ENCODE data around the gene HAAO.

The HAAO gene

DNA sequence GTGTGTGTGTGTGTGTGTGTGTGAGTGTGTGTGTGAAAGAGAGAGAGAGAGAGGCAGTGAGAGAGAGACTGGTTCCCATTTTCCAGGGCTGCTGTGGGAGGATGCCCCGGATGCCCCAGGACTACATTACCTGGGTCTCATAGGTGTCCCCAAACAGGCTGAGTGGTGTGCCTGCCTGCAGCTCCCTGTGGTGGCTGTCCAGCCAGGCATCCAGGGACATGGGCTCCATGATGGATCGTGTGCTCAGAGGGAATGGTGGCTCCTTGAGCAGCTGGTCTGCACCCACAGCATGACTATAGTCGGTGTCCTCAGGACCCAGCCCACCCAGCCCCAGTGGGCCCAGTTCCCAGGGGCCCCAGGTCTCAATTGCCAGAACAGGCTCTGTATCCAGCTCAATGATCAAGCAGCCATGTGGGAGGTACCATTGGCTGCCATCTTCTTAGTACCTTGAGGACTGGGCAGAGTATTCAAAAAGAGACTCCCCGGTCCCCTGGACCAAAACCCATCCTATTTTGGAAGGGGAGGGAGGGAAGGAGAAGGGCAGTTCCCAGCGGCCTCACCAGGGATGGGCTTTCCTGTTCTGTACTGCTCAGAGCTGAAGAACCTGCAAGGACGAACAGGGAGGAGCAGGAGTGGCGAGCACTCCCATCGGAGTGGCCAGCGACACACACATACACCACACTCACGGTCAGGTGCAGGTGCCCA, 22.6 kb downstream of the HAAO start:
- no peak for DNase-seq (ENCODE audit: low read depth in 3 of 3, low spot score in 1 of 3)

DNA sequence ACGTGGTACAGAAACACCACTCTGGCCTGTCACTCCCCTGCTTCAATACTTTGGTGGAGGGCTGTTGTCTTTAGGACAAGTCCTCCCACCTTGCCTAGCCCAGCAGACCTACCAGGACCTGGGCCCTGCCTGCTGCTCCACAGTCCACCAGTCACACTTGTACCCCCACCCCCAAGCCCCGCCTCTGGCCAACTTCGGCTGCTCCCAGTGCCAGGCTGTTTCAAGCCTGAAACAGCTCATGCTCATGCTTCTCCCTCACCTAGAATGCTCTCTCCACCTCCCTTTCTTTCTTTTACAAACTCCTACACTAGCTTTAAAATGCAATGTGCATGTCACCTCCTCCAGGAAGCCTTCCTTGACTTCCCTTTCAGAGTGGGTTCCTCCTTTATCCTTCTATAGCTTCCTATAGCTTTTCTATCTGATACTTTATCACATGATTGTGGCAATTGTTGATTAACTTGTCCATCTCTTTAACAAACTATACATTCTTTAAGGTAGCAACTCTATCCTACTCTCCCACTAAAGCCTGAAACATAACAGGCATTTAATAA, 23.6 kb downstream of the HAAO start:
- no peak for DNase-seq (ENCODE audit: low read depth in 3 of 3, low spot score in 1 of 3)

DNA sequence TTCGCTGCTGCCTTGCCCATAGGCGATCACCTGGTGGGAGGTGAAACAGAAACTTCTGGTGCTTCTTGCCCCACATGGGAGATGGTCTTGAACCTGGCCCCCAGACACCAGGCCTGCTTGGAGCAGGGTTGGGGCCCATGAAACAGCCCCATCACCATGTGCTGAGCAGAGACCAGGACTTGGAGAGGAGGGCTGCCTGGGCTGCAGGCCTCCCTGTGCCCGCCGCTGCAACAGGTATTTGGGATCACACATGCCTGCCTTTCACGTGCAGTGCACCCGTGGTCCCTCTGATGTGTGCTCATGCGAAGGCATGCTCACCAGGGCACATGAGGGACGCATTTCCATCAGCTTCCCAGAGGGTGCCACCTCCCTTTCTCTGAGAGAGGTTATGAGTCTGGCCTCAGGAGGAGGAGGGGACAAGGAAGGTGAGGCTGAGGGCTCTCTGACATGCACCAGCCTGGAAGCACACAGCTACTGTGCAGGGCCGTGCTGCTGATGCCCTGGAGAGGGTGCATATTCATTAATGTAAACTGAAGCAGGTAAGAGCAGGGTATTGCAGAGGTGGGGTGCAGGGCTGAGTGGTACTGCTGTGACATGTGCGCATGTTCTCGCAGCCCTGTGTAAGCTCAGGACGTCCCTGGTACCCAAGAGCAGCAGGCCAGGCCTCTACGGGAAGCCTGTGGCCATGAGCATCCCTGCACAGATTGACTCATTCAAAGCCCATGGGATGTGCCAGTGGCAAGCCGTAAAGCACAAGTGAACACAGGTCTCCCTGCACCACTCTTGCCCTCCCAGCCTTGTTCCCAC, 24.3 kb downstream of the HAAO start:
- no peak for DNase-seq (ENCODE audit: low read depth in 3 of 3, low spot score in 1 of 3)

DNA sequence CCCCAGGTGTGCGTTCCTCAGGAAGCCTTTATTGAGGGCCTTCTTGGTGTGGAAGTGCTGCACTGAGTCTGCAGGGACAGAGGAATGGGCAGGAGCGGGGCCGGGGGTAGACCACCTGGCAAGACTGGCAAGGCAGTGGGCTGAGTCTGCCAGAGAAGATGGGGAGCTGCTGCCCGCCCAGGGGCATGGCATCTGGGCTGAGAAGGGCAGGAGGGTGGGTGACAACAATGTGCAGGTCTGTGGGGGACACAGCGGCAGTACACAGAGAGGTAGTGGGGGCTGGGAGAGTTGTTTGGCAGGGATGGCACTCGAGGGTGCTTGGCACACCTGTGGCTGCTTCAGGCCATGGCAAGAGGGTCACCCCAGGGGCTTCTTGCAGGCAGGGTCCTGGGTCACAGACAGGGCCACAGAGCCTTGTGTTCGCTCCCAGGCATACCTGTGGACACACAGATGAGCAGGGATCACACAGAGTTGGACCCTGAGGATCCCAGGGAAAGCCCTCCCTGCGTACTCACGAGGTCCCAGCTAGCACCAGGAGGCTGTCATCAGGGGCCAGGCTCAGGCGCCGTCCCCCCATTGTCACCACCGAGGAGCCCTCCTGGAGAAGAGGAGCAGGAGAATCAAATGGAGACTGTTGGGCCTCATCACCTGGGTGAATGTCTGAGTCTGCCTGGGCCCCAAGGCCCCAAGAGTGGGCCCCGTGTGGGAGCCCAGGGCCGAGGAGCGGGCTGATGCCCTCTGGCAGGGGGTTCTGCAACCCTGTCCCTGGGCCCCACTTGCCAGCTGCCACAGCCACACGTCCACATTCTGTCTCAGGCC, 25.1 kb downstream of the HAAO start:
- DNase-seq (ENCODE audit: low read depth in 3 of 3, low spot score in 1 of 3), result no peak

DNA sequence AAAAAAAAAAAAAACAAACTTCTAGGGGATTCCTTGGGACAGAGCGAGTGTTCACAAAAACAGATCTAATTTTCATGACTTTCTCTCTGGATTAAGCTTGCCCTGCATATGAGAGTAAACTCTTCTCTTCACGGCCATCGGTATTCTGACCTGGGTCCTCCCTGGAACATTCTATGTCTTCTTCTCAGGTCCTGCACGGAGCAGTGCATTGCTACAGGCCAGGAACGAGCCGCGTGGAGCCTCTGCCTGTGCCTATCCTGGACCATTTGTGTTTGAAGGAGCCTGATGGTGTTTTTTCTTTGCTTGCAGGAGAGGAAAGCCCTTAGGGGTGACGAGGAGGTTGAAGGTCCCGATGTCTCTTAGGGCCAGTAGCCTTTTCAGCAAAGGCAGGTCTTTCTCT, 26.7 kb downstream of the HAAO start:
- no peak for DNase-seq (ENCODE audit: low read depth in 3 of 3, low spot score in 1 of 3)

DNA sequence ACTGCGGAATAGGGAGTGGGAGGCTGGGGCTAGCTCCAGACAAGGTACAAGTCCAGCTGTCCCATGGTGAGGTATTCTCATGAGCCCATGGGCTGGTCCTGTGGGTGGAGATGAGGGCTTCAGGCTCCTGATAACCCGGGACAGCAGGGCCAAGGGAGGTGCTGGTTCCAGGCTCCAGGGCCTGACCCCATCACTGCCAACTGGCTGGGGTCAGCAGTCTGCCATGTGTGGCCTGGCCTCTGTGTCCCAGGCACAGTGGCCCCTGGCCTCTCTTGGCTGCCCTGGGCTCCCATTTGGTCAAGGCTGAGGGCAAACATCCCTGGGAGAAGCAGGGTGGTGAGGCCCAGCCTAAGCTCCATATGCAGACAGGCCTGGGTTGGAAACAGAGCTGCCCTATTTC, 27.5 kb downstream of the HAAO start:
- no peak for DNase-seq (ENCODE audit: low read depth in 3 of 3, low spot score in 1 of 3)

DNA sequence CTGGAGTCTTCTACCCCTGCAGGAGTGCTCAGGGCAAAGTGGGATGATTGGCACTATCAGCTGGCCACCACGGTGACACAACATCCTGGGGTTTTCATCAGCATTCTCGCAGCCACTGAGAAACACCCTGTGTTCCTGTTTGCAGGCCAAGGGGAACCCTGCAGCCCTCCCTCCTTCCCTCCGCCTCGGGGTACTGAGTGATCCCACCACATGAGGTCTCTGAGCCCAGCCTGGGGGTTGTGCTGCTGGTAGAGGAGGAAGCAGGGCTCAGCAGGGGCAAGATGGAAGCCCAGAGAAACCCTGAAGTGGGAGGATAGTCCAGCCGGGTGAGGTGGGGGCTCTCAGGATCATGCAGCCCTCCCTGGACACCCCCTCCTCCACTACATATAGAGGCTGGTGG, 28.3 kb downstream of the HAAO start, which contains the start of gene OXER1:
Gene OXER1, minus strand, starts transcription at position 40 of the 400 bp plus-strand sequence. CDS start 73 bp downstream, outside the sequence.
- DNase-seq (ENCODE audit: low read depth in 3 of 3, low spot score in 1 of 3), result no peak

DNA sequence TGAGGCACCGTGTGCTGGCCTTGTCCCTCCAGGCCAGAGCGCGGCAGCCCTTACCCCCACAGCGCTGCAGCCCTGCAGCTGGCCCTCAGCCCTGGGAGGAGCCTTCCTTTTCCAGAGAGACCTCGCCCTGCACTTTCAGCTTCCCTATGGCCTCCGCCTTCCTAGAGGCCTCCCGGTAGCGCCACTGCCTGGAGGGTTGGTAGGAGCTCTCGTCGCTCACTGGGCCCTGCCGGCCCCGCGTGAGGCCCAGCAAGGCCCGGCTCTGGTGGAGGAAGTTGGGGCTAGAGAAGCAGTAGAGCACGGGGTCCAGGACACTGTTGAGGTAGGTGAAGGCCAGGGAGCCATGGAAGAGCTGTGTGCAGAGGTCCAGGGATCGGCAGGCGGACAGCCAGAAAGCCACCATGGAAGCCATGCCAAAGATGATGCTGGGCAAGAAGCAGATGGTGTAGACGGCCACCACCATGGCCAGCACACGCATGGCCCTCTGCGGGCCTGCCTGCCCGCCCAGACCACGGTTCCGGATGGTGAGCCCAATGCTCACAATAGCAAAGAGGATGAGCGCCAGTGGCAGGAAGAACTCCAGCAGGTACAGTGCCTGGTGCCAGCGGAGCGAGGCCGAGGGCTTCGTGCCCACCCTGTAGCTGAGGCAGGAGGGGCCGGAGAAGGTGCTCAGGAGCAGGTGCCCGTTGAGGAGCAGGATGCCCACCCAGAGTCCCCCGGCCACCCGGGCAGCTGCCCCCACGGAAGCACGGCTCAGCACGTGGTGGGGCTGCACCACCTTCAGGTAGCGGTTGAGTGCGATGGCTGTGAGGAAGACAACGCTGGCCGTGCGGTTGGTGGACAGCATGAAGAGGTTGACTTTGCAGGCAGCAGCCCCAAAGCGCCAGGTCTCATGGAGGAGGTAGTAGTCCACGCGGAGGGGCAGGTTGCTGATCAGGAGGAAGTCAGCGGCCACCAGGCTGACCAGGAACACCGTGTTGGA, 29.3 kb downstream of the HAAO start:
- no peak for DNase-seq (ENCODE audit: low read depth in 3 of 3, low spot score in 1 of 3)

DNA sequence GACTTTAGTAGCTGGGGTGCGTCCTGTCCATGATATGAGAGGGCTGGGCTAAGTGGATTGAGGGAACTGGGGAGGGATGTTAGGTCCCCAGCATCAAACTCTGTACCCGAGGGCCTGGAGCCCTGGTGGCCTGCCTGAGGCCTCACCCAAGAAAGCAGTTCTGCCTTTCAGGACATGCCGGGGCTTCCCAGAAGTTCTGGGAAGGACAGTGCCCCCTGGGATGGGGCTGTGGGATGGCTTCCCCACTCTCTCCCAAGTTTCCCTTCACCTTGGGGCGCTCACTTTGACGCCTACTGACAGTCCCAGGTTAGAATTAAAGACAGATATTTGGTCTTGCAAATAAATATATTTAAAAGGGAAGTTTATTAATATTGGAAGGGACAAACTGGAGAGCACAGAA, 30.2 kb downstream of the HAAO start:
- no peak for DNase-seq (ENCODE audit: low read depth in 3 of 3, low spot score in 1 of 3)

DNA sequence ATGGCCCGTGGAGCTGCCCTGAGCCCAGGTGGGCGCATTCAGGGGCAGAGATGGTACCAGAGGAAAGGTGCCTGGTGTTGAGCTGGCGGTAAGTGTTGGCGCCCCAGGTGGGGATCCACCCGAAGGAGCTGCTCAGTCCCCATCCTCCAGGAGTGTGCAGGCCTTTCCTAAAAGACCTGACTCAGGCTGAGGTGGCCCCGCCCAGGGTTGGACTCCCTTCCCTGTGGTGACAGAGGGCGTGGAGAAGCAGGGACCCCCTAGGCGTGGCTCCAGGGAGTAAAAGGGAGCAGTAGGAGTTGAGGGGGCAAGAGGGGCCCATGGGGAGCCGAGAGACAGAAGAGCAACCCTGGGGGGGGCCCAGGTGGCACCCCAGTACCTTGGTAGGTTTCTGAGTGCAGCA, 30.8 kb downstream of the HAAO start:
- no peak for DNase-seq (ENCODE audit: low read depth in 3 of 3, low spot score in 1 of 3)

DNA sequence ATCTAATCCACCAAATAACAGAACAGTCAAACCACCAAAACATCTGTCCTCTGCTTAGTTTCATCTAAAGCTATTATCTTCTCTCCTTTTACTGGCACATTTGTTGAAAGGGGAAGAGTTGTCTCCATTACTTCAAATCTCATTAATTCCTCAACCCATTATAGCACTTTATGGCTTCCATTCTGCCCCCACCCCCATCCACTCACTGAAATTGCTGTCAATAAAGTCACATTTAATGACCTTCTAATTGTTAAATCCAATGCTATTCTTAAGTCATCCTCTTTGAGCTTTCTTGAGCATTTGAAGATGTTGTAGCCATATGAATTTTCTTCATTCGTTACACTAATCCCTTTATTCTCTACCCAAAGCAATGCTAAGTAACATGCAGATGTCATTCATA, 33.6 kb downstream of the HAAO start:
- no peak for DNase-seq (ENCODE audit: low read depth in 3 of 3, low spot score in 1 of 3)

DNA sequence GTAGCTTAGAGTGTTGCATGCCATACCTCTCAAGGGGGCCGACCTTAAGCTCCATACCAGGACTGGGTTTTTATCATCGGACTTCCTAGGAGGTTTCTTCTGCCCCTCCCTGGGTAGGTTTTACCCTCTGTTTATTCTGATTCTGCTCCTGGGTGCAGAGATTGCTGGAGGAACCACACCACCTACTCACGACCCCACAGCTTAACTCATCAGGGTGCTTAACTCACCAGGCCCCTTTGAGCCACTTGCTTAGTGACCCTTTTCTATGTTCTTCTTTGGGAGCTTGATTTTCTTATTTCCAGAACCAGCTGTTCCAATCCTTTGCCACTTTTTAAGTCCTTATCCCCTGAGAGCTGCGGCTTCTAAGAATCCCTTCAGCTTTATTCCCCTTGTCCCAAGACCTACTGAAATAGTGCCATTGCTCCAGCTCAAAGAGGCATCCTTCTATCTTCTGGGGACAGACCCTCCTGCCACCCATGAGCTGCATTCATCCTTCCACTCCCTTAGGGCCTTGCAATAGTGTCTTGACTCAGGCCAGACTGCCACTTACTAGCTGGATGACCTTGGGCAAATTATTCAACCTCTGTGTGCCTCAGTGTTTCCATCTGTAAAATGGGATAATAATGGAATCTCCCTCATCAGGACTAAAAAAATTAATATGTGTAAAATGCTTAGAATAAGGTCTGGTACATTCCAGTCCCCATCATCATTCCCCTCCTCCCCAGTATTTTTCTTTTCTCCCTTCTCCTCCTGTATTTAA, 34.2 kb downstream of the HAAO start:
- no peak for DNase-seq (ENCODE audit: low read depth in 3 of 3, low spot score in 1 of 3)

DNA sequence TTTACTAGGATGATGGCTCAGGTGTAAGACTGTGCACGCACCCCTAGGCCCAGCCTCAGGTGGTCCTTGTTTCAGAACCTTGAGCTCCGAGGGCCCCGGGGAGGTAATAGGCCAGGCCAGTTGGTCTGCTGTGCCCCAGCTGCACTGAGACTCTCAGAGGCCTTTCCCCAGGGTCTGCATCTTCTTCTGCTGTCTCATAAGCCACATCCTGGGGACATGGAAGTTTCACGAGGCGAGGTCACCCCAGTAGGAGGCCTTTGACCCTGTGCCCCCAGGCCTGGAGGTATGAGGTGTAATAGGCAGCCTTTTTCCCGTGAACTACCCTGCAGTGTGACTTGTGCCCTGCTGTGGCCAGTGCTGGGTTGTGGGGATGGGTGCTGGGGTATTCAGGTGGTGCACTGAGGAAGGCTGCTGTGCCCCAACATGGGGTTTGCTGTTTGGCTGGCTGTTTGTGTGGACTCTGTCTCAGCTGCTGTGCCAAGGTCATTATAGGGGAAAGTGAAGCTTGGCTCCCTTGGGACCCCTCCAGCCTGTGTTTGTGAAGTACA, 35.3 kb downstream of the HAAO start:
- no peak for DNase-seq (ENCODE audit: low read depth in 3 of 3, low spot score in 1 of 3)

DNA sequence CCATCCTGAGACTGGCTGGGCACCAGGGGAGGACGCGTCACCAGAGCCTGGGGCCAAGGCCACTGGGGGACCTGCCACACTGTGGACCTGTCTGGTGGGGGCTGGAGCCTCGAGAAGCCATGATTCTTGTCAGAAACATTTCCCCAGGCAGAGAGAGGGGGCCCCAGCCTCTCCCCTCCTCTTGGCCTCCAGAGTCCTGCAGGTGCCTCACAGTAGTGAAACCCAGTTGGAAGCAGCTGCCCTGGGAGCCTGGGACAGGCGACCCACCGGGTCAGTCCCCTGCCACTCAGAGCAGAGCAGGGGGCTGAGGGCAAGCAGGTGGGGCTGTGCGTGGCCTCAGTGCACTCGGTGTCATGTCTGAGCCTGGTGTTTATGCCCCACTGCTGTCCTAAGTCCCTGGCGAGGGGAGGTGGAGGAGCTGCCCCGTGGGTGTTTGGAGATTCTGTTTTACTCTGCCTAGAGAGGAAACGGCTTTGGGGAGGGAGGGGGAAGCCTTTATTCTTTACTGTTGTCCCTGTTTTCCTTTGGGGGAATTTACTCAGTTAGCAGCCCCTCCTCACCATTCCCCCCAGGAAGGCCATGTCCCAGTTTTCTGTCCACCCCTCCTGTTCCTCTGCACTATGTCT, 36.1 kb downstream of the HAAO start:
- no peak for DNase-seq (ENCODE audit: low read depth in 3 of 3, low spot score in 1 of 3)

DNA sequence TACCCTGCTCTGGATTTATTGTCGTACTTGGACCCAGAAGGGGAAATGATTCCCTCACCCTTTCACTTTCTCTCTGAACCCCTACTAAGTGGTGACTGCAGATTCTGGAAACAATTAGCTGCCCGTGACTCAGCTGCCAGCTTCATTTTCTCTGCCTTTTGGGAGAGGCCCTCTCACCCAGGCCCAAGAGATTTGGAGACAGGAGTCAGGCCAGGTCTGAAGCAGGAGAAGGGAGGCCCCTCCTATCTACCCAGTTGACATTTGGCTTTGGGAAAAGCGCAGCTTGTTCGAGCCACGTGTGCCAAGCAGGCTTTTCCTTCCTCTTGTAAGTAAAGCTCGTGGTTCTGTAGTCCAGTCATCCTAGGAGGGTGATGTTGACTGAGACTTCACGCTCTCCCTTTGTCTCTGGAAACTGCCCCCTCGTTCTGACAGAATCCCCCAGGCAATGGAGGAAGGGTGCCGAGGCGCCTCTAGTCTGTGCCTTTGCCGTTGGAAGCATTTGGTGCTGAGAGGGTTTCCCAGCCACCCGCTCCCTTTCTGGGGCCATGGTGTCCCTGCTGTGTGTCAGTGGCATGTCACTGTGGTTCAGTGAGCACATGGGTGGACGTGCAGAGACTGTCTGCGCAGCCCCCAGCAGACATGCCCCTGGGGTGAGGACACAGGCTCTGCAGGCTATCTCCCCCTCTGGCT, 37.0 kb downstream of the HAAO start:
- no peak for DNase-seq (ENCODE audit: low read depth in 3 of 3, low spot score in 1 of 3)

DNA sequence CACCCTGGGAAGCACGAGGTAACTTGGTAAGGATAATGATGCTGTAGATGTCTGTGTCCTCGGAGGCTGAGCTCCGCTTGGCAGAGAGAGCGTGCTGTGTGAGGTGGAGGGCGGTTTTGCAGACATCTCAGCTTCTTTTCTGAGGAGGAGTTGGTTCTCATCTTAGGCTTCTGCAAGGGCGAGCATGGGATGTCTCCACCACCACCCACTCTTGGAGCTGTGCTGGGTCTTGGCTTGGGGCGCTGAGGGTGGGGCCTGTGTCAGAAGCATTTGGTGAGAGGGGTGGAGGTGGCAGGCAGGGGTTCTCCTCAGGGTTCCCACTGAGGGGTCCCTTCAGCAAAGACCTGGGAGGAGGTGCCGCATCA, 37.6 kb downstream of the HAAO start:
- DNase-seq (ENCODE audit: low read depth in 3 of 3, low spot score in 1 of 3), result no peak

DNA sequence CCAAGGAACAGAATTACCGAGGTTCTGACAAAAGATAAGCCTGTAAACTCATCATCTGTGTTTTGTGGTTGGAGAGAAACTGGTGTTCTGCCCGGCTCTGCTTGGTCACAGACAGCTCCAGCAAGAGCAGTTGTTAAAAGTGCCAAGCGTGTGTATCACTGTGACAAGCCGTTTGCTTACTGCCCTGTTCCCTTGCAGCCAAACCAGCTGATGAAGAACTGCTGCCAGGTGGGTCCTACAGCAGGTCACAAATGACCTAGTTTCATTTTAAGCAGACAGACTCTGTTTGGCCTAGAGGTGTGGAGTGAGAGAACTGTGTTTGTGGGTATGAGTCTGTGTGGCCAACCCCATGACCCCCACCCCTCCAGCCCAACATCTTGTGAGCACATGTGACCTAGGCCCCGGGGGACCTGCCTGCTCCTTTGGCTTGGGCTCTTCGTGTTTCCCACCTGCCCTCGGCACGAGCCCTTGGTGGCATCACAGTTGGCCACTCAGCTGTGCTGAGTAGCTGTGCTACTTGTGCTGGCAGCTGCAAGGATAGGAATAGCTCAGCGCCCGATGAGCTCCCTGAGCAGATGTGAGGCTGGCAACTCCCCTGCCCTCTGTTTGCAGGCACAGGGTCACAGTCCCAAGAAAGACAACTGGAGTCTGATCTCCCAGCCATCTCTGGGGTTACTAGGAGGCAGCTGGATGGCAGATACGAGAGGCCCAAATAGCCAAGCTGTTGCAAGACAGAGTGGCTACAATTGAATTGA, 38.2 kb downstream of the HAAO start:
- no peak for DNase-seq (ENCODE audit: low read depth in 3 of 3, low spot score in 1 of 3)

All from stimulated activated CD4-positive, alpha-beta T cell treated with anti-CD3 and anti-CD28 coated beads, TNF-alpha, amount 100 ng/mL, for 1 hour (primary cell).